H1 (cell line): ENCODE data around the gene FBXO11. TPM values are rescaled to one million over a fixed set of nuclear protein-coding genes. Genes with fewer than 3 reads are reported as not detected.

Source experiments
- CTCF ChIA-PET: fragments of 300-600 bp; sonication (Branson Sonifier 250); formaldehyde crosslinking; loops from one replicate; lab custom pipeline; 2021; ENCODE audit not compliant: partially characterized antibody; lab: Charles Lee
- POLR2A ChIA-PET: fragments of 300-600 bp; sonication (Branson Sonifier 250); formaldehyde crosslinking; loops from one replicate; lab custom pipeline; 2021; ENCODE audit warnings: inconsistent platforms; ENCODE audit not compliant: partially characterized antibody; lab: Charles Lee
- DNase-seq, 2 experiments: peaks; one replicate each; pipeline versions ENCODE4 v3.0.0 to v3.0.0-alpha.2; 2010 to 2022; ENCODE audit warnings: low spot score in 2 of 2, low read depth in 1 of 2, mixed read lengths in 1 of 2
- FAIRE-seq: peaks from 2 replicates; lab custom pipeline; 2011; peaks lifted over from hg19 to GRCh38; lab: Jason Lieb, UNC
- H2AFZ ChIP-seq: 2 replicates; pipeline ENCODE4 v1.8.1; 2012; ENCODE audit warnings: low read length, inconsistent platforms
- H2AK5ac ChIP-seq: 2 replicates; pipeline ENCODE4 v1.6.1; 2013; ENCODE audit warnings: low read depth, low read length
- H2BK120ac ChIP-seq: replicated peaks from 2 replicates; pipeline ENCODE3; 2013; ENCODE audit warnings: low read depth, low read length, inconsistent platforms
- H2BK12ac ChIP-seq: 2 replicates; pipeline ENCODE4 v1.6.1; 2013; ENCODE audit warnings: low read depth, low read length
- H2BK15ac ChIP-seq: 2 replicates; pipeline ENCODE4 v1.6.1; 2013; ENCODE audit warnings: low read length
- H2BK20ac ChIP-seq: 2 replicates; pipeline ENCODE4 v1.6.1; 2013; ENCODE audit warnings: low read length
- H2BK5ac ChIP-seq: 2 replicates; pipeline ENCODE4 v1.6.1; 2013; ENCODE audit warnings: low read depth, low read length
- H3K14ac ChIP-seq: 2 replicates; pipeline ENCODE4 v1.6.1; 2013; ENCODE audit warnings: inconsistent platforms; ENCODE audit not compliant: insufficient read length
- H3K18ac ChIP-seq: 2 replicates; pipeline ENCODE4 v1.6.1; 2013; ENCODE audit warnings: low read length; ENCODE audit errors: extremely low read depth
- H3K23ac ChIP-seq: 2 replicates; pipeline ENCODE4 v1.6.1; 2013; ENCODE audit warnings: inconsistent platforms; ENCODE audit not compliant: insufficient read length
- H3K23me2 ChIP-seq: 2 replicates; pipeline ENCODE4 v1.6.1; 2013; ENCODE audit warnings: low read depth, low read length
- H3K27ac ChIP-seq: 2 replicates; pipeline ENCODE4 v1.6.1; 2011; ENCODE audit warnings: low read depth, low read length, inconsistent platforms
- H3K27me3 ChIP-seq, 4 experiments: replicated peaks in 1 of 4; 1 replicate in 1 of 4; 2 replicates in 3 of 4; pipeline versions ENCODE4 v1.6.1 to v1.8.1; 2011 to 2013; ENCODE audit warnings: low read length in 3 of 4, mild to moderate bottlenecking in 3 of 4, inconsistent platforms in 2 of 4, mixed read lengths in 2 of 4, moderate library complexity in 1 of 4; ENCODE audit not compliant: control insufficient read depth in 3 of 4, insufficient read depth in 3 of 4; ENCODE audit errors: extremely low read depth in 1 of 4
- H3K36me3 ChIP-seq, 4 experiments: 2 replicates each; pipeline versions ENCODE4 v1.6.1 to v1.8.1; 2011 to 2013; ENCODE audit warnings: mild to moderate bottlenecking in 4 of 4, low read length in 3 of 4, moderate library complexity in 2 of 4, control low read depth in 1 of 4, inconsistent platforms in 1 of 4; ENCODE audit not compliant: insufficient read depth in 4 of 4, control insufficient read depth in 2 of 4
- H3K4ac ChIP-seq: replicated peaks from 2 replicates; pipeline ENCODE3; 2013; ENCODE audit warnings: low read length, low read depth, mixed read lengths, inconsistent platforms; ENCODE audit not compliant: insufficient read length
- H3K4me1 ChIP-seq, 4 experiments: replicated peaks in 1 of 4; 1 replicate in 1 of 4; 2 replicates in 3 of 4; pipeline versions ENCODE4 v1.6.1 to v1.8.1; 2011 to 2013; ENCODE audit warnings: low read length in 3 of 4, inconsistent platforms in 2 of 4, mixed read lengths in 1 of 4; ENCODE audit not compliant: insufficient read depth in 4 of 4, control insufficient read depth in 3 of 4
- H3K4me2 ChIP-seq, 2 experiments: 2 replicates each; pipeline versions ENCODE4 v1.6.1 to v1.8.1; 2011 to 2013; ENCODE audit warnings: low read depth in 2 of 2, low read length in 2 of 2, control low read depth in 1 of 2, inconsistent platforms in 1 of 2, mild to moderate bottlenecking in 1 of 2; ENCODE audit not compliant: insufficient read depth in 1 of 2
- H3K4me3 ChIP-seq, 4 experiments: fragments of 200-600, 300-600 bp in 1 of 4; sonication (generic), shearing (Covaris generic), sonication (Bioruptor Twin) in 1 of 4; 2 replicates each; pipeline versions ENCODE4 v1.5.1 to v1.8.1; 2011 to 2016; ENCODE audit warnings: low read length in 4 of 4, low read depth in 3 of 4, control low read depth in 2 of 4, inconsistent platforms in 2 of 4, mild to moderate bottlenecking in 2 of 4, mixed read lengths in 1 of 4, moderate library complexity in 1 of 4; ENCODE audit not compliant: insufficient read depth in 2 of 4; ENCODE audit errors: extremely low read depth in 1 of 4
- H3K56ac ChIP-seq: replicated peaks from 2 replicates; pipeline ENCODE3; 2013; ENCODE audit warnings: low read depth, mild to moderate bottlenecking, mixed read lengths, low read length, inconsistent platforms; ENCODE audit not compliant: insufficient read length
- H3K79me1 ChIP-seq: 2 replicates; pipeline ENCODE4 v1.6.1; 2013; ENCODE audit warnings: low read depth, low read length, control low read depth
- H3K79me2 ChIP-seq, 2 experiments: 2 replicates each; pipeline versions ENCODE4 v1.6.1 to v1.8.1; 2012 to 2013; ENCODE audit warnings: low read length in 2 of 2, mild to moderate bottlenecking in 2 of 2, inconsistent platforms in 1 of 2; ENCODE audit not compliant: insufficient read depth in 2 of 2, control insufficient read depth in 1 of 2
- H3K9ac ChIP-seq, 4 experiments: replicated peaks in 1 of 4; 1 replicate in 1 of 4; 2 replicates in 3 of 4; pipeline versions ENCODE4 v1.6.1 to v1.8.1; 2011 to 2013; ENCODE audit warnings: low read depth in 3 of 4, low read length in 3 of 4, control low read depth in 2 of 4, mild to moderate bottlenecking in 2 of 4, moderate library complexity in 2 of 4, inconsistent platforms in 1 of 4; ENCODE audit errors: extremely low read depth in 1 of 4
- H3K9me3 ChIP-seq, 2 experiments: 2 replicates each; pipeline versions ENCODE4 v1.6.1 to v1.8.1; 2012 to 2013; ENCODE audit warnings: mild to moderate bottlenecking in 2 of 2, moderate library complexity in 2 of 2, control low read depth in 1 of 2, inconsistent platforms in 1 of 2, low read depth in 1 of 2, low read length in 1 of 2, mixed read lengths in 1 of 2; ENCODE audit not compliant: insufficient read depth in 2 of 2
- H4K20me1 ChIP-seq, 2 experiments: replicated peaks in 1 of 2; 2 replicates each; pipeline versions ENCODE3 to v1.8.1; 2011 to 2013; ENCODE audit warnings: inconsistent platforms in 2 of 2, low read length in 2 of 2, mild to moderate bottlenecking in 1 of 2; ENCODE audit not compliant: insufficient read depth in 2 of 2, control insufficient read depth in 1 of 2
- H4K5ac ChIP-seq: 2 replicates; pipeline ENCODE4 v1.6.1; 2013; ENCODE audit warnings: low read length, low read depth, mixed read lengths, inconsistent platforms; ENCODE audit not compliant: insufficient read length
- H4K8ac ChIP-seq: 2 replicates; pipeline ENCODE4 v1.8.0; 2013; ENCODE audit warnings: mild to moderate bottlenecking, moderate library complexity, low read length, inconsistent platforms; ENCODE audit not compliant: insufficient read depth; ENCODE audit errors: extremely low read depth
- H4K91ac ChIP-seq: replicated peaks from 2 replicates; pipeline ENCODE3; 2013; ENCODE audit warnings: low read length, mixed read lengths, inconsistent platforms; ENCODE audit not compliant: insufficient read length
- CREB1 ChIP-seq: IDR thresholded peaks from 2 replicates; pipeline ENCODE4 v1.6.1; 2012; ENCODE audit warnings: inconsistent platforms
- POLR2A ChIP-seq, 2 experiments: IDR thresholded peaks; 1 replicate in 1 of 2; 2 replicates in 1 of 2; pipeline ENCODE4 v1.6.1; 2011; ENCODE audit warnings: low read depth in 2 of 2, low read length in 2 of 2, mild to moderate bottlenecking in 2 of 2; ENCODE audit errors: control extremely low read depth in 1 of 2
- POLR2AphosphoS5 ChIP-seq: IDR thresholded peaks from 2 replicates; pipeline ENCODE4 v1.6.1; 2011; ENCODE audit warnings: low read depth, low read length
- RBBP5 ChIP-seq: IDR thresholded peaks from 2 replicates; pipeline ENCODE4 v1.7.1; 2012; ENCODE audit warnings: low read depth, mild to moderate bottlenecking, inconsistent platforms, low read length, moderate library complexity, borderline replicate concordance
- SIN3A ChIP-seq, 2 experiments: IDR thresholded peaks in 1 of 2; conservative IDR thresholded peaks in 1 of 2; 2 replicates each; pipeline ENCODE4 v1.6.1; 2011 to 2012; ENCODE audit warnings: low read length in 2 of 2, improper control_type of control experiment in 1 of 2, low read depth in 1 of 2, mild to moderate bottlenecking in 1 of 2
- TAF1 ChIP-seq: IDR thresholded peaks from 2 replicates; pipeline ENCODE4 v1.6.1; 2011; ENCODE audit warnings: mild to moderate bottlenecking, low read depth, low read length
- TBP ChIP-seq: IDR thresholded peaks from 2 replicates; pipeline ENCODE4 v1.6.1; 2011; ENCODE audit warnings: low read depth, low read length, improper control_type of control experiment
- WGBS, 2 experiments: shearing (Covaris generic) in 1 of 2; methylation state at CpG; one replicate each; pipeline versions ENCODE4 v1.1.6 to v1.1.7; 2013 to 2015; ENCODE audit warnings: low lambda C conversion rate in 2 of 2, mixed read lengths in 2 of 2, inconsistent platforms in 1 of 2, low coverage in 1 of 2, missing lambda C conversion rate in 1 of 2; ENCODE audit not compliant: insufficient replicate concordance in 2 of 2, insufficient coverage in 1 of 2, insufficient read length in 1 of 2; ENCODE audit errors: extremely low coverage in 1 of 2, missing lambda C conversion rate in 1 of 2; 5-methylcytosine and 5-hydroxymethylcytosine counted together
- polyA plus RNA-seq, 7 experiments: library from polyadenylated mRNA; depleted of rRNA in 3 of 7; stranded (reverse) in 5 of 7; unstranded in 2 of 7; fragments of >200 nt in 5 of 7; fragments of 200-250 nt in 2 of 7; gene quantifications; 1 replicate in 5 of 7; 2 replicates in 1 of 7; 4 replicates in 1 of 7; pipeline versions ENCODE4 v1.2.1 to v1.2.3, GENCODE V29; 2011 to 2013; ENCODE audit warnings: missing spikeins in 2 of 7, mixed read lengths in 2 of 7
- total RNA-seq: library from RNA; stranded (reverse); fragmentation: NEBNext Ultra II Directional; extraction: Animal tissue kit (Norgen Biotek cat#: 25700); gene quantifications from 2 replicates; pipeline ENCODE4 v1.2.1, GENCODE V29; 2021
- TF ChIP-seq, protein P1 (sequence below): IDR thresholded peaks from 2 replicates; pipeline ENCODE4 v1.6.1; 2012; ENCODE audit warnings: inconsistent platforms
- TF ChIP-seq, protein P2 (sequence below): IDR thresholded peaks from 2 replicates; pipeline ENCODE4 v1.6.1; 2012; ENCODE audit warnings: inconsistent platforms

The FBXO11 gene
- total and polyA plus RNA-seq, 2 of the 8 experiments (the other 6 are each of a cell fraction or from before 2014, with no cell fraction given): 21.7 to 57.3 TPM

DNA sequence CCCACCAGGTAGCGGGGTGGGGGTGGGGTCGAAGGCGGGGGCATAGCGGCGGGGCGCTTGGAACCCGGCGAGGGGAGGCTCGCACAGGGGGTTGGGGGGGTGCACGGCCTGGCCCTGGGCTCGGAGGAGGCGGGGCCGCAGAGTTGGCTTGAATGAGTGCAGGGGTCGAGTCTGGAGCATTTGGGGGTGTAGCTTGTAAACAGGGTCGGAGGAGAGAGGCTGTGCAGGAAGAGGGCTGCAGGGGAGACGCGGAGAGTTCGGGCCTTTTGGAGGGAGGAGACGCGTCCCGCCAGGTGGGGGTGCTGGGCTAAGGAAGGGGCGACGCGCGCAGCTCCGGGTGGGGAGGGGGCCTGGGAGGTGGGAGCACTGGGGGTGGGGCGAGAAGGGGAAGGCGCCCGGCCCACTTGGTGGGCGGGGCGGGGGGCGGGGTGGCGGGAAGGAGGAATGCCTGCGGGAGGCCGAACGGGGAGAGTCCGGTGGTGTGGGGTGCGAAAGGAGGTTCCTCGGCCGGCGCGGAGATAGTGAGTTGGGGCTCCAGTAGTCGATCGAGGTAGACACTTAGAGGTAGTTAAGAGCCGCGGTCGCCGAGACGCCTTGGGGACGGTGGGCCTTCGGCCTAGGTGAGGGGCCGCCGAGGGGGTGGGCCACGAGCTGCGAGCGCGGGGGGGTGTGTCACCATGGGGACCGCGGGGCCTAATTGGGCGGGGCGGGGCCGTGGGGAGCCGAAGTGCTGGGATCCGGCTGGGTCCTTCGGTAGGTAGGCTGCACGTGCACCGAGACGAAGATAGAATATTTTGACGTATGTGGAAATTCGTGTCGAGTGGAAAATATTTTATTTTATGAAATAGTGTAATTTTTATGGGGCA lies 122.6 kb downstream of the FBXO11 start:
- Histone ChIP-seq H2AFZ (no peak overlapping the region), H2BK120ac (no peak overlapping the region), H3K4me1 (peaks cover 0 to 8% (median 2%) of the 10 kb centered on the region in 4 experiments; a peak in 4 of 7 replicates), H2BK15ac (no peak overlapping the region), H3K18ac (peak overlapping the region; percentile 88; the same call in 1 of the 2 replicates), H3K23ac (no peak overlapping the region), H3K14ac (no peak overlapping the region), H3K4ac (no peak overlapping the region), H4K8ac (peak overlapping the region; percentile 85; the same call in 1 of the 2 replicates), H2BK12ac (0 out of 2 replicates have a peak overlapping the region, but pooled peaks have one; percentile 50), H3K4me2 (peak overlapping the region; percentile 89 to 94), H4K5ac (peak overlapping the region; percentile 94), H2BK20ac (no peak overlapping the region), H3K4me3 (peak overlapping the region; percentile 62 to 98 (median 92)), H3K9ac (peak overlapping the region; percentile 76 to 97 (median 95)), H3K79me2 (peaks cover 33 to 47% of the 10 kb centered on the region in 2 experiments), H2AK5ac (no peak overlapping the region), H3K56ac (peak overlapping the region; percentile 90), H4K91ac (peak overlapping the region; percentile 96), H3K27ac (peak overlapping the region; percentile 93), H2BK5ac (peak overlapping the region; percentile 96), H3K9me3 (no peaks in the 10 kb centered on the region), H4K20me1 (peaks cover 27 to 34% of the 10 kb centered on the region in 2 experiments), H3K79me1 (peaks cover 2% of the 10 kb centered on the region; the same call in 1 of the 2 replicates), H3K36me3 (peaks cover 0 to 17% (median 0%) of the 10 kb centered on the region in 4 experiments; a peak in 3 of 8 replicates), H3K27me3 (no peaks in the 10 kb centered on the region), H3K23me2 (peaks cover 9% of the 10 kb centered on the region)
- FAIRE-seq: no peak
- whole genome bisulfite sequencing, 2 experiments: 3% methylated on average over 14 of the region's 71 CpGs; no CpG with 5 or more reads in 1 of the 2 experiments
- ChIA-PET CTCF (interaction anchor here (0.7 to 1.4 kb wide), 3 partner anchors 16 to 664 kb away, joined by 3 to 6 read pairs (median 5); no protein-coding TSS in a partner anchor), POLR2A (interaction anchor here (0.9 to 2.4 kb wide), 22 partner anchors 9 to 439 kb away, joined by 3 to 12 read pairs (median 4); partner anchors contain the start of genes FBXO11 and MSH2)
- DNase-seq: peak; percentile 51 to 89
- peak; percentile 78 for TF ChIP-seq POLR2AphosphoS5
- peak; percentile 55; the same call in 1 of the 2 replicates for TF ChIP-seq TBP
- TF ChIP-seq, protein P1, sequence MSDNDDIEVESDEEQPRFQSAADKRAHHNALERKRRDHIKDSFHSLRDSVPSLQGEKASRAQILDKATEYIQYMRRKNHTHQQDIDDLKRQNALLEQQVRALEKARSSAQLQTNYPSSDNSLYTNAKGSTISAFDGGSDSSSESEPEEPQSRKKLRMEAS: peak; percentile 64
- TF ChIP-seq, protein P2, sequence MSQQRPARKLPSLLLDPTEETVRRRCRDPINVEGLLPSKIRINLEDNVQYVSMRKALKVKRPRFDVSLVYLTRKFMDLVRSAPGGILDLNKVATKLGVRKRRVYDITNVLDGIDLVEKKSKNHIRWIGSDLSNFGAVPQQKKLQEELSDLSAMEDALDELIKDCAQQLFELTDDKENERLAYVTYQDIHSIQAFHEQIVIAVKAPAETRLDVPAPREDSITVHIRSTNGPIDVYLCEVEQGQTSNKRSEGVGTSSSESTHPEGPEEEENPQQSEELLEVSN: peak; percentile 32; the same call in 1 of the 2 replicates
- peak; percentile 68; the same call in 1 of the 2 replicates for TF ChIP-seq TAF1
- peak; percentile 3; the same call in 1 of the 2 replicates for TF ChIP-seq RBBP5
- TF ChIP-seq CREB1: 0 out of 2 replicates have a peak, but pooled peaks have one; percentile 19
- peak in 1 of 2 experiments; percentile 36; a peak in 2 of 4 replicates for TF ChIP-seq SIN3A (conservative IDR thresholded peaks at IDR 0.05 in 1 of 2, IDR thresholded peaks at IDR 0.05 in 1 of 2; ENCODE audit: low read depth in 1 of 2, low read length in 2 of 2)
- TF ChIP-seq POLR2A (IDR thresholded peaks at IDR 0.05; ENCODE audit: control extremely low read depth in 1 of 2, low read depth in 2 of 2, low read length in 2 of 2): peak in 1 of 2 experiments; percentile 50; a peak in 2 of 3 replicates
